ENCODE measurements around the gene ODAD3. TPM values are rescaled to one million over a fixed set of nuclear protein-coding genes. Genes with fewer than 3 reads are reported as not detected.

Gene ODAD3
- total RNA-seq, 2 donors from 2014 or later: 0.22 TPM; not detected in 1

- H3K27me3 ChIP-seq: no peaks in the 10 kb centered on the region
- H3K4me3 ChIP-seq: no peak overlapping the region
- no peak overlapping the region for H3K9ac ChIP-seq (ENCODE audit: low read depth in 2 of 2, low read length in 2 of 2)
- DNase-seq: no peak
- intact Hi-C loops (cut with DNase I): no loop called here
- no peaks in the 10 kb centered on the region for H3K4me1 ChIP-seq
- no peak for TF ChIP-seq CTCF (IDR thresholded peaks at IDR 0.05)
- no peaks in the 10 kb centered on the region for H3K9me3 ChIP-seq
- no peak overlapping the region for H3K27ac ChIP-seq
- no peaks in the 10 kb centered on the region for H3K36me3 ChIP-seq
Observed at GRCh38 chr19:11451871-11452619, 17.1 kb upstream of the ODAD3 start.

GRCh38 chr19:11451327-11451870 is 16.5 kb upstream of the ODAD3 start:
- no peak for DNase-seq
- H3K4me3 ChIP-seq: no peak overlapping the region
- H3K36me3 ChIP-seq: no peaks in the 10 kb centered on the region
- H3K9me3 ChIP-seq: no peaks in the 10 kb centered on the region
- H3K4me1 ChIP-seq: no peaks in the 10 kb centered on the region
- no peak for TF ChIP-seq CTCF (IDR thresholded peaks at IDR 0.05)
- no peaks in the 10 kb centered on the region for H3K27me3 ChIP-seq
- no peak overlapping the region for H3K9ac ChIP-seq (ENCODE audit: low read depth in 2 of 2, low read length in 2 of 2)
- intact Hi-C loops (cut with DNase I): no loop called here
- H3K27ac ChIP-seq: no peak overlapping the region

GRCh38 chr19:11450570-11451326 is 15.8 kb upstream of the ODAD3 start:
- Histone ChIP-seq H3K36me3 (no peaks in the 10 kb centered on the region), H3K4me3 (no peak overlapping the region), H3K27ac (no peak overlapping the region), H3K9ac (ENCODE audit: low read depth in 2 of 2, low read length in 2 of 2) (no peak overlapping the region), H3K27me3 (no peaks in the 10 kb centered on the region), H3K9me3 (no peaks in the 10 kb centered on the region), H3K4me1 (no peaks in the 10 kb centered on the region)
- TF ChIP-seq CTCF (IDR thresholded peaks at IDR 0.05): no peak
- intact Hi-C loops (cut with DNase I): no loop called here
- DNase-seq: no peak

DNA sequence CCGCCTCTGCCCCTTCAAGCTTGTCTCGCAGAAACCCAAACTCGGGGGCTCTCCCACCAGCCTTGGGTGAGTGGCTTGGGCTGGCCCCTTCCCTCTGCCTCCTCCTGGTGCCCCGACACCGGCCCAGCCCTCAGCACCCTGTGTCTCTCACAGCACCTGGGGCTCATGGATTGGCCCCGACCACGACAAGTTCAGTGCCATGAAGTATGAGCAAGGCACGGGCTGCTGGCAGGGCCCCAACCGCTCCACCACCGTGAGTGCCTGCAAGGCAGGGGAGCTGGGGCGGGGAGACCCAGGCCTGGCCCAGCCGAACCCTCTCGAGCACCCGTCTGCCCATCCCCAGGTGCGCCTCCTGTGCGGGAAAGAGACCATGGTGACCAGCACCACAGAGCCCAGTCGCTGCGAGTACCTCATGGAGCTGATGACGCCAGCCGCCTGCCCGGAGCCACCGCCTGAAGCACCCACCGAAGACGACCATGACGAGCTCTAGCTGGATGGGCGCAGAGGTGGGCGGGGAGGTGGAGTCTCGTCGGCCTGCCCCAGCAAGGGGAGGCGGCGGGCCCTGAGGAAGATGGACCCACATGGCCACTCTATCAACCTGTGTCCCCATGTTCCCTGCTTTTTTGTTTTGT is 14.1 kb upstream of the ODAD3 start:
- intact Hi-C loops (cut with DNase I): loop anchor here (5.0 kb wide), 2 partner anchors 67 to 157 kb away; partner anchors contain the start of gene EPOR
- H3K27me3 ChIP-seq: no peaks in the 10 kb centered on the region
- no peak for DNase-seq
- H3K4me1 ChIP-seq: no peaks in the 10 kb centered on the region
- TF ChIP-seq CTCF (IDR thresholded peaks at IDR 0.05): no peak
- H3K4me3 ChIP-seq: no peak overlapping the region
- no peaks in the 10 kb centered on the region for H3K36me3 ChIP-seq
- H3K9ac ChIP-seq (ENCODE audit: low read depth in 2 of 2, low read length in 2 of 2): no peak overlapping the region
- no peak overlapping the region for H3K27ac ChIP-seq
- H3K9me3 ChIP-seq: no peaks in the 10 kb centered on the region

- no peak for DNase-seq
- Histone ChIP-seq H3K4me1 (no peaks in the 10 kb centered on the region), H3K27me3 (no peaks in the 10 kb centered on the region), H3K4me3 (no peak overlapping the region), H3K9ac (ENCODE audit: low read depth in 2 of 2, low read length in 2 of 2) (no peak overlapping the region), H3K27ac (no peak overlapping the region), H3K36me3 (no peaks in the 10 kb centered on the region), H3K9me3 (no peaks in the 10 kb centered on the region)
- intact Hi-C loops (cut with DNase I): loop anchor here (5.0 kb wide), 2 partner anchors 66 to 156 kb away; partner anchors contain the start of gene EPOR
- TF ChIP-seq CTCF (IDR thresholded peaks at IDR 0.05): no peak
Observed at GRCh38 chr19:11448410-11448809, 13.5 kb upstream of the ODAD3 start.
